Activated T-cell treated with anti-CD3 and anti-CD28 coated beads for 24 hours (primary cell): Measurements from ENCODE around the gene ACTR1A.

Source experiments
- DNase-seq: peaks from one replicate; pipeline ENCODE4 v3.0.0-alpha.2; 2020; ENCODE audit warnings: low read depth

ACTR1A gene

GRCh38 chr10:102453502-102453901 lies 49.0 kb downstream of the ACTR1A start:
- DNase-seq = no peak

DNA sequence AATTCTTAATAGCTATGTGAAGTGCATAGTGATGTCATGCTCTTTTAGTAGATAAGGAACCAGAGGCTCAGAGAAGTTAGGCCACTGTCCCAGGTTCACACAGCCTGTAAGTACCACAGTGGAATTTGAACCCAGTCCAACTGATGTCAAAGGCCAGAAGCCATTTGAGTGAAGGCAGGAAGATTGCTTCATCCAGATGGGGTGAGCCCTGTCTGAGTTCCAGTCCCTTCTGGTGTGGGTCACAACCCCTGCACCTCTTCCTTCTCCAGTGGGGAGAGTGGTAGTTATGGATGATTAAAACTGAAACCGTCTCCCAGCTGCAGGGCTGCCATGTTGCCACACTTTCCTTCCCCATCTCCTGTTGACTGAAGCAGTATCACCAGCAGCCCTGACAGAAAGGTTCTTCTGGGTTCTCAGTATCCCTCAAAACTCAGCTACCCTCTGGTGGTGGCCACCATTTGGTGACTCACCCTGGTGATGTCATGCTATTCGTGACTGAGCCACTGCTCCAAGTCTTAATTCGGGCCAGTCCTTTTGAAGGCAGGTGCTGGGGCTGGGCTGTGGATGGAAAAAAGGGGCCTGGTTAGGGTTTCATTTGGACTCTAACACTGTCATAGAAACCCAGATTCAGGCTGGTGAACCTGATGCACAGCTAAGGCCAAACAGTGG lies 49.7 kb downstream of the ACTR1A start:
- DNase-seq = peak; percentile 62

- DNase-seq = no peak
These were observed 51.2 kb downstream of the ACTR1A start, which contains the start of gene C10orf95 for GRCh38 chr10:102451105-102451969. TSS of gene C10orf95 (minus strand) at chr10:102451543. CDS start at chr10:102451093, 450 bp downstream.

DNA sequence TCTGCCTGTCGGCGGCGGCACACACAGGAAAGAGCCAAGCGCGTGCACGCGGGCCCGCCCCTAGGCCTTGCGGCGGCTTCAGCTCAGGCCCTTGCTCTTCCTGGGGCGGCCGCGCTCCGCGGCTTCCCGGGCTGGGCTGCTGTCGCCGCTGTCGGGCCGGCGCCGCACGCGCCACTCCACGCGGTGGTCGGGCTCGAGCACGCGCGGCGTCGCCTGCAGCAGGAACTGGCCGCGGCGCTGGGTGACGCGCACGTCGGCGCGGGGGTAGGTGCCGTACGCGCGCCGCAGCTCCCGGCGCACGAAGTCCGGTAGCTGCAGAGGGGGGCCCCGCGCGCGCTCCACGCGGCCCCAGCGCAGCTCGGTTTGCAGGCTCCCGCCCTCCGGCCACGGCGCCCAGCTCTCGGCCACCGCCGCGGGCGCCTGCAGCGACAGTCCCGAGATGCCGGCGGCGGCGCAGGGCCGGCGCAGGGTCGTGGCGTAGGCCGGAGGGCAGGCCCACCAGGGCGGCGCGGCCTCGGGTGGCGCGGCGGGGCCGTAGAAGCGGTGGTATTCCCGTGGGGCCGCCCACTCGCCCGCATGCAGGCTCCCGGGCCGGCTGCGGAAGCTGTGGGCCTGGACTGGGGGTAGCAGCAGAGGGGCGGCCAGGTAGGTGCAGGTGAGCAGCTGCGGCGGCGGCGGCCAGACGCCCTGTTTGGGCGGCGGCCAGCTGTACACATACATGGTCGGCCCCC lies 52.0 kb downstream of the ACTR1A start:
- peak; percentile 75 for DNase-seq

DNA sequence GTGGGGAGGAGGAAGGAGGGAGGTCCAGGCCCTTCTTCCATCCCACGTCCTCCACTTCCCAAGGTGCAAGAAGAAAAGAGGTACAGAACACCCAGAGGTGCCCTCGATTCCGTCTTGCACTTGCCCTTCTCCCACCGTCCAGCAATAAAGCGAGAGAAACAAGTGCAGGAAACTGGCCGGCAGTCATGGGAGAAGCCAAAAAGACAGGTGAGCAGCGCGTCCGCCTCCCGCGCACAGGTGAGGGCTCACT lies 52.5 kb downstream of the ACTR1A start:
- DNase-seq = no peak

DNA sequence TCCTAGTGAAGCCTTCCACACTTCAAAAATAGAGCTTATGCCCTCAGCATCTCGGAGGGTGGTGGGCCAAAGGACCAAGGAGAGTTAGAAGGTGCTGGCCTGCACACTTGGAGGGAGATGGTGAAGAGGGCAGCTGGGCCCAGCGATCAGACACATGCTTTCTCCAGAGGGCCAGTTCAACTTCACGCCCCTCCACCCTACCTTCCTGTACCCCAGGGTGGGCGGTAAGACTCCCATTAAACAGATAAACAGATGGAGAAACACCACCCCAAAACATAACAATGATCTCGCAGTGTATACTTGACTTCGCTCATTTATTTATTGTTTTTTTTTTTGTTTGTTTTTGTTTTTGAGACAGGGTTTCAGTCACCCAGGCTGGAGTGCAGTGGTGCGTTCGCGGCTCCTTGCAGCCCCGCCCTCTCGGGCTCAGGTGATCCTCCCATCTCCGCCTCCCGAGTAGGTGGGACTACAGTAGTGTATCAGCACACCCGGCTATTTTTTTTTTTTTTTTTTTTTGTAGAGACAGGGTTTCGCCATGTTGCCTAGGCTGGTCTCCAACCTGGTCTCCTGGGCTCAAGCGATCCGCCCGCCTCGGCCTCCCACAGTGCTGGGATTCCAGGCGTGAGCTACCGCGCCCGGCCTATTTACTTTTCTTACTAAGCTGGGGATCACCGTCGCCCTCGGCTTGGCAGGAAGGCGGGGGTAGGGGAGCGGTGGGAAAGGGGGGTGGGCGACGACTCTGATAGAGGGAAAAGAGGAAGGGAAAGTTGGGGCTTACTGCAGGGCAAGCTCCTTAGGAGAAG lies 53.0 kb downstream of the ACTR1A start:
- peak; percentile 80 for DNase-seq

DNA sequence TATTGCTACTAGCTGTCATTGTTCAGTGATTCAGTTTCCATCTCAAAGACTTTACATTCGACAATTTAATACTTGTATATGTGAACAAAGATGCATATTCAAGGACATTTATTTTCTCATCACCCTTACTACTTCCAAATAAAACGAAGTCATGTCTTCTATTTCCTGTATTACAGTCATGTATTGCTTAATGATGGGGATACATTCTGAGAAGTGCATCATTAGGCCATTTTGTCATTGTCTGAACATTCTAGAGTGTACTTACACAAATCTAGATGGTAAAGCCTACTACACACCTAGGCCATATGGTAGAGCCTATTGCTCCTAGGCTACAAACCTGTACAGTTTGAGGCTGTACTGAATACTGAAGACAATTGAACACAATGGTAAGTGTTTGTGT lies 57.7 kb downstream of the ACTR1A start:
- no peak for DNase-seq

DNA sequence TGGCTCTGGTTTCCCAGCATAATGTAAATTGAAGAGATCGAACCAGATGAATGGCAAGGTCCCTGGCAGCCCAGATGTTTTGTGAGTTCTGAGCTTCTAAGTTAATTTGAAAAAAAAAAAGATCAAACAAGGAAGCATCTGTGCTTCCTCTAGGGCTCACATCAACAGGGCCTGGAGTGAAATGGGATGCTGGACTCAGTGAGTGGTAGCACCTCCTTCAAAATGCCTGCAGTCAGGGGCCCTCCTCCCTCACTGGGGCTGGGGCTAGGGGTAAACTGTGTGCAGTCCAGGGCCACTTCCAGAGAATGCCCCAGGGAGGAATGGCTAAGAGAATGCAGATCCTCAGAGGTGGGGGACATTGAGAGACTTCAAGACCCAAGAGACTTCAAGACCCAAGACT lies 64.1 kb downstream of the ACTR1A start:
- no peak for DNase-seq

- DNase-seq = no peak
These were observed 65.0 kb downstream of the ACTR1A start for GRCh38 chr10:102437515-102437914.

- no peak for DNase-seq
These were observed 66.2 kb downstream of the ACTR1A start for GRCh38 chr10:102436312-102436711.

DNA sequence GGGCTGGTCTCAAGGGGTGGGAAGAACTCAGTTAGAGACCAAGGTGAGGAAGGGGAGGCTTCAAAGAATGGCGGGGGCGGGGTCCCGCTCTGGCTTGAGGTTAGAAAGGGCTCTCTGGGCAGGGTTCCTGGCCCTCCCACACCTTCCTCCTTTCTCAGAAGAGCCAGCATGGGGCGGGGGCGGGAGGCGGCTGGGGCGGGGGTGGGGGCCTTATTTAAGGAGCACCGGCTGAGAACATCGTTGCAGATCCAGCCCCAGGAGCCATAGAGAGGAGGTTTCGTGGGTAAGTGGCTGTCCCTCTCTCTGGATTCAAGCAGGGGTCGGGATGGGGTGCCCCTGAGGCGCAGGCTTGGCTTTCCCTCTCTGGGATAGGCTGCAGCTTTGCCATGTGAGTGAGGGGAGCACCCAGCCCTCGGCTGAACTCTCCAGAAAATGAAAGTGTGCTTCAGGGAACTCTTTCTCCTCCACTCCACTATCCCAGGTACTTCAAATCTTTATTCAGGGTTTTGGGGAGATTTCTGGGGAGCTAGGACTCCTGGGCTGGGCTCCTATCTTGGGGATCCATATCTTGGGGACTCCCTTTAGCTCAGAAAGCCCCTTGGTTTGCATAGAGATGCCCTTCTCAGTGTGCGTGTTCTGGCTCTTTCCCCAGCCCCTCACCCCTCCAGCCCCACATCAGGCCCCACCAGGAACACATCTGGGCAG lies 66.8 kb downstream of the ACTR1A start:
- DNase-seq = no peak

GRCh38 chr10:102435133-102435497 lies 67.4 kb downstream of the ACTR1A start:
- no peak for DNase-seq

DNA sequence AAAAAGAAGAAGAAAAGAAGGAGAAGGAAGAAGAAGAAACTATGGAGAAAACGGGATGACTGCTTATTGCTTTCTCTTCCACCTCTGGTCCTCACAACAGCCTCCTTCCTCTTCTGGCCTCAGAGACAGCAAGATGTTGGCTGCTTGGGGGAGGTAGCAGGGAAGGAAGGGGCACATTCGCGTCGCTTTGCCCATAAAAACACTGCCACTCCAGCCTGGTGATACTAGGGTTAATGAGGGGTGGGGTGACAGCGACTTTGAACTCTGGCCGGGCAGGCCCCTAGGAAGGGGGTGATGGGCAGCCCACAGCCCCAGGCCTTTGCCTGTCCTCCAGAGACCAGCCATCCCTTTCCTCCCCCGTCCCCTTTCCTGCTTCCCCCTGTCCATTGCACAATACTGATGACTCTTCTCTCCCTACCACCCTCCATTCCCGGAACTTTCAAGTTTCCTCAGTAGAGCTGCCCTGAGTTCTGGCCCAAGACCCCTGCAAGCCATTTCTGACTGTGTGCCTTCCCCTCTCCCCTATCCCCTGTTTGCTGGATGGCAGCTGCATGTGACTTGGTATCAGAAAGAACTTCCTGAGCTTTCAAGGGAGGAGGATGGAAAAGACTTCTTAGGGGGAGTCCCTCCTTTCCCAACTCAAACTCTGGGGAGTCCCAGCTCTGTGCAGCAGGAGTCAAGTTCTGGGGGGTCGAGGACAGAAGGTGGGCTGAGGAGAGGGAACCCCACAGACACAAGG lies 67.9 kb downstream of the ACTR1A start:
- no peak for DNase-seq

- no peak for DNase-seq
These were observed 68.9 kb downstream of the ACTR1A start for GRCh38 chr10:102433619-102434046.

DNA sequence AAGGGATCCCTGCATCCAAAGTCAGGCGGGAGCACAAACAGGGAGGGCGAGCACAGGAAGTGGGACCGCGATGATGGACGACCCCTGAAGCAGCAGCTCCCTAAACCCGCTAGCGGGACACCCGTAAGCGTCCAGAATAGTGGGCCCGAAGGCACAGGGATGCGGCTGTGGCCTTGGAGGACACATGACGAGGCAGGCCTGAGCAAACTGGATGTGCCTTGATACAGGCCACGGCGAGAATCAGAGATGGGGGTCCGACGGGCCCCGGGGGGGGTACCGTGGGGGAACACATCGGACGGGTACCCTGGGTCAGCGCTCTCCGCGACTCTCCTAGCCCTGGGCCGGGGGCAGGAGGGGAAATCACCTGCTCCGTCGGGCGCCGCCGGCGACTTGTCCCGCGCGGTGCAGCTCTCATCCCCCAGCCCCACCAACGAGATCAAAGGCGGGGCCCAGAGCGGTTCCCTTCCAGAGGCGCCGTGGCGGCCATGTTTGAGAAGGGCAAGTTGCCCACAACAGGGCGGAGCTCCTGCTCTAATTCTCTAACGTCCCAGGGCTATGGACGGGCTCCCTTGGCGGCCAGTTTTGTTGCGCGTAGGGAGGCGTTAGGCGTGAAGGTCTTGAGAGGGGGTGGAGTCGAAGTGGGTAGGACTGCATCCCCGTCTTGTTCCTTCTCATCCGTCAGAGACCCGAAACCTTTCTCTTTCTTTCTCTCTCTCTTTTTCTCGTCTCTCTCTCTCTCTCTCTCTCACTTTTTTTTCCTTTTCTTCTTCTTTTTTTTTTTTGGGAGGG lies 70.2 kb downstream of the ACTR1A start, which contains the start of gene CUEDC2:
Gene CUEDC2, minus strand, starts transcription at position 413 of the 789 bp plus-strand sequence. CDS start 7,386 bp downstream, outside the sequence.
- DNase-seq = peak; percentile 95

- no peak for DNase-seq
These were observed 70.9 kb downstream of the ACTR1A start for GRCh38 chr10:102431452-102432124.

GRCh38 chr10:102429468-102429867 lies 73.0 kb downstream of the ACTR1A start:
- no peak for DNase-seq
